Rectal smooth muscle tissue (tissue), 1 donor: ENCODE measurements around the gene FSTL3.

Experiments used
- H3K27ac ChIP-seq: one replicate; pipeline ENCODE4 v1.7.0; 2013; ENCODE audit warnings: low read depth, low read length, inconsistent platforms
- H3K27me3 ChIP-seq: one replicate; pipeline ENCODE4 v1.7.0; 2013; ENCODE audit warnings: low read length; ENCODE audit not compliant: control insufficient read depth, insufficient read depth
- H3K36me3 ChIP-seq: one replicate; pipeline ENCODE4 v1.7.0; 2013; ENCODE audit warnings: low read length; ENCODE audit not compliant: control insufficient read depth, insufficient read depth
- H3K4me1 ChIP-seq: one replicate; pipeline ENCODE4 v1.7.0; 2013; ENCODE audit warnings: low read length; ENCODE audit not compliant: control insufficient read depth, insufficient read depth
- H3K4me3 ChIP-seq: one replicate; pipeline ENCODE4 v1.7.0; 2013; ENCODE audit warnings: low read length
- H3K9ac ChIP-seq: one replicate; pipeline ENCODE4 v1.7.0; 2013; ENCODE audit warnings: low read length

The FSTL3 gene

GRCh38 chr19:647566-648284 is 28.5 kb upstream of the FSTL3 start:
- no peak overlapping the region for H3K4me3 ChIP-seq
- no peak overlapping the region for H3K9ac ChIP-seq
- no peaks in the 10 kb centered on the region for H3K4me1 ChIP-seq
- H3K27me3 ChIP-seq = no peaks in the 10 kb centered on the region
- H3K27ac ChIP-seq = no peak overlapping the region
- H3K36me3 ChIP-seq = peaks cover 19% of the 10 kb centered on the region

DNA sequence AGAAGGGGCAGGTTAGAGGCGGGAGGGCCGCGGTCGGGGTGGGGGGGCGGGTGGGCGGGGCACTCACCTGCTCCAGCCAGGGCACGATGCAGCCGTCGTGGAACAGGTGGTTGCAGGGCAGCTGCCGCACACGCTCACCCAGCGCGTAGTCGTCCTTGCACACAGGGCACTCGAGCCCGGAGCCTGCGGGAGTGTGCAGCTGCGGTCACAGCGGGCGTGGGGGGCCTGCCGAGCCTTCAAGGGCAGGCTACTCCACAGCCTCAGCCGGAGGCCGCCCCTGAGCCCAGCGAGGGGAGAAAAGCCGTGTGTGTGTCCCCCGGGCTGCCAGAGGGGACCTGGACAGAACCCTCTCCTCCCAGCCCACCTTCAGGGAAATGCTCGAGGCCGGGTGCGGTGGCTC is 27.9 kb upstream of the FSTL3 start:
- Histone ChIP-seq H3K36me3 (peaks cover 23% of the 10 kb centered on the region), H3K27ac (no peak overlapping the region), H3K9ac (no peak overlapping the region), H3K4me1 (no peaks in the 10 kb centered on the region), H3K27me3 (no peaks in the 10 kb centered on the region), H3K4me3 (no peak overlapping the region)

DNA sequence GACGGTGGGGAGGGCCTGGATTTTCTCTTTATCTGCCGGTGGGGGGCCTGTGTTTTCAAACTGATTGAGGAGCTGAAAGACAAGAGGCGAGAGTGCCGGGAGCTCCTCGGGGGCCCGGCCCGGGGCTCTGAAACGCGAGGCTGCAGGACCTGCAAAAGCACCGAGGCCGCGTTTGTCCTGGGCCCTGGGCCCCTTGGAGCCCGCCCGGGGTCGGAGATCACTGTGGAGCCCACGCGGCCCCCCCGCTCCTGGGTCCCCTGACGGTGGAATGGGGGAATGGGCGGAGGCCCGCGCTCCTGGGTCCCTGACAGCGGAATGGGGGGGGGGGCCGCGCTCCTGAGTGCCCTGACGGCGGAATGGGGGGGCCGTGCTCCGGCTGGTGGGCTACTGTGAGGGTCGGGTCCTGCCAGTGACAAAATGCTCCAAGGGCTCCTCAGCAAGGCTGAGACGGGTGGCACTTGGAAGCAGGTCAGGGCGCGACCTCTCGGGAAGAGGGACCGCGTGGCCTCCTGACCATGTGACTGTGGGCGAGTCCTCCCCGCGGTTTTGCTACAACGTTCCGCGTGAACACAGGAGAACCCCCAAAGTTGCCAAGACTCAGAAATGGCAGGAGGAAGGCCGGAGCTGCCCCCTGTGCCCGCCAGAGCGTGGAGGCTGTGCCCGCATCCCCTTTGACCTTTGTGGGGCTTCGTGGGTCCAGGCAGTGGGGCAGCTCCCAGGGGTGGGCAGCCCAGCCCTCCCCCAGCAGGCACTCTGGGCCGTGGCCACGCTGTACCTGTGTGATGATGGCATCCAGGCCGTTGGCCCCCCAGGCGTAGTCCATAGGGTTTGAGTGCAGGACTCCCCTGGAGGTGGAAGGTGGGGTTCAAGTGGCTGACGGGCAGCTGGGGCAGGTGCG is 27.0 kb upstream of the FSTL3 start:
- no peak overlapping the region for H3K27ac ChIP-seq
- H3K36me3 ChIP-seq = peaks cover 29% of the 10 kb centered on the region
- no peaks in the 10 kb centered on the region for H3K4me1 ChIP-seq
- H3K4me3 ChIP-seq = no peak overlapping the region
- H3K27me3 ChIP-seq = no peaks in the 10 kb centered on the region
- no peak overlapping the region for H3K9ac ChIP-seq

DNA sequence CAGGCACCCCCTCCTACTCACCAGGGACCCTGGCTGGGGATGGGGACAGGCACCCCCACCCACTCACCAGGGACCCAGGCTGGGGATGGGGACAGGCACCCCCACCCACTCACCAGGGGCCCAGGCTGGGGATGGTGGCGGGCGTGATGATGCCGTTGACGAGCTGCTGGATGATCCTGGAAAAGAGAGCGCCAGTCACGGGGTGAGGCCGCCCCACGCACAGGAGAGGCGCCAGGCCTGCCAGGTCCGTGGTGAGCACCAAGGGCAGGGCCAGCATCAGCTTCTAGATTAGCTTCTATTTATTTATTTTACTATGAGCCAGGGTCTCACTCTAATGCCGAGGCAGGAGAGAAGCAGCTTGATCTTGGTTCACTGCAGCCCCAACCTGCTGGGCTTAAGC is 26.1 kb upstream of the FSTL3 start:
- Histone ChIP-seq H3K9ac (no peak overlapping the region), H3K36me3 (peaks cover 29% of the 10 kb centered on the region), H3K4me1 (no peaks in the 10 kb centered on the region), H3K4me3 (no peak overlapping the region), H3K27me3 (no peaks in the 10 kb centered on the region), H3K27ac (no peak overlapping the region)

GRCh38 chr19:651114-651818 is 24.9 kb upstream of the FSTL3 start:
- peaks cover 29% of the 10 kb centered on the region for H3K36me3 ChIP-seq
- no peaks in the 10 kb centered on the region for H3K27me3 ChIP-seq
- no peaks in the 10 kb centered on the region for H3K4me1 ChIP-seq
- H3K9ac ChIP-seq = no peak overlapping the region
- H3K4me3 ChIP-seq = no peak overlapping the region
- no peak overlapping the region for H3K27ac ChIP-seq

- Histone ChIP-seq H3K4me3 (no peak overlapping the region), H3K36me3 (peaks cover 25% of the 10 kb centered on the region), H3K9ac (no peak overlapping the region), H3K4me1 (no peaks in the 10 kb centered on the region), H3K27me3 (no peaks in the 10 kb centered on the region), H3K27ac (no peak overlapping the region)
These were observed 24.2 kb upstream of the FSTL3 start for GRCh38 chr19:651991-652390.

- Histone ChIP-seq H3K36me3 (peaks cover 22% of the 10 kb centered on the region), H3K4me1 (no peaks in the 10 kb centered on the region), H3K27me3 (no peaks in the 10 kb centered on the region), H3K27ac (no peak overlapping the region), H3K4me3 (no peak overlapping the region), H3K9ac (no peak overlapping the region)
These were observed 23.5 kb upstream of the FSTL3 start for GRCh38 chr19:652467-653389.

DNA sequence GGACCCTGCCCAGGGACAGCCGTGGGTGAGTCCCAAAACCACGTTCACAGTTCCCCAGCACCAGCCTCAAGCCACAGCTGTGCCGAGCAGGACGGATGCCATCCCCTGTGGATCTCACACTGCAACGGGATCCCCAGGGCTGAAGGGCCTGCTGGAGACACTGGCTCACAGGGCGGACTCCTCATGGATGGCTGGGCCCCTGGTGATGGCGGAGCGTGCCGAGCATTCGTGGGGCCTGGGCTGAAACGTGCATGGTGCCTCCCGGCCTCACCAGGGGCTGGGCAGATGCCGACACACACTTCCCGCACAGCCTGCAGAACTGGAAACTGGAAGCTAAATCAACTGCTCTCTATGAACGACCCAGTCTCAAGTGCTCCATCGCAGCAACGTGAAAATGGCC is 22.8 kb upstream of the FSTL3 start:
- no peaks in the 10 kb centered on the region for H3K27me3 ChIP-seq
- no peak overlapping the region for H3K9ac ChIP-seq
- peaks cover 20% of the 10 kb centered on the region for H3K36me3 ChIP-seq
- no peak overlapping the region for H3K4me3 ChIP-seq
- H3K4me1 ChIP-seq = no peaks in the 10 kb centered on the region
- no peak overlapping the region for H3K27ac ChIP-seq

DNA sequence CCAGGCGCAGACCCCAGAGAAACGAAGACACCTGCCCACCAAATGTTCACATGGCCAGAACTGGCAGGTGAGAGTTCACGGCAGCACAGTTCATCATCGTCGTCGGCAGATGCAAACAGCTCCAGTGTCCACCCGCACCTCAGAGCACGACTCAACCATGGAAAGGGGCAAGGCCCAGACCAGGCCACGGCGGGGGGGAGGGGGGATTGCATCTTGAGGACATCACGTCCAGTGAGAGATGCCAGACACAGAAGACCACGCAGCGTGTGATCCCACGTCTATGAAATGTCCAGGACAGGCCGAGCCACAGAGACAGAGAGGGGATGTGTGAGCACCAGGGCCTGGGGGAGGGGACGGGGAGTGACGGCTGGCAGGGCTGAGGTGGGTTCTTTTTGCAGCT is 20.5 kb upstream of the FSTL3 start:
- no peak overlapping the region for H3K9ac ChIP-seq
- H3K27me3 ChIP-seq = no peaks in the 10 kb centered on the region
- peaks cover 15% of the 10 kb centered on the region for H3K36me3 ChIP-seq
- no peak overlapping the region for H3K27ac ChIP-seq
- no peaks in the 10 kb centered on the region for H3K4me1 ChIP-seq
- no peak overlapping the region for H3K4me3 ChIP-seq

DNA sequence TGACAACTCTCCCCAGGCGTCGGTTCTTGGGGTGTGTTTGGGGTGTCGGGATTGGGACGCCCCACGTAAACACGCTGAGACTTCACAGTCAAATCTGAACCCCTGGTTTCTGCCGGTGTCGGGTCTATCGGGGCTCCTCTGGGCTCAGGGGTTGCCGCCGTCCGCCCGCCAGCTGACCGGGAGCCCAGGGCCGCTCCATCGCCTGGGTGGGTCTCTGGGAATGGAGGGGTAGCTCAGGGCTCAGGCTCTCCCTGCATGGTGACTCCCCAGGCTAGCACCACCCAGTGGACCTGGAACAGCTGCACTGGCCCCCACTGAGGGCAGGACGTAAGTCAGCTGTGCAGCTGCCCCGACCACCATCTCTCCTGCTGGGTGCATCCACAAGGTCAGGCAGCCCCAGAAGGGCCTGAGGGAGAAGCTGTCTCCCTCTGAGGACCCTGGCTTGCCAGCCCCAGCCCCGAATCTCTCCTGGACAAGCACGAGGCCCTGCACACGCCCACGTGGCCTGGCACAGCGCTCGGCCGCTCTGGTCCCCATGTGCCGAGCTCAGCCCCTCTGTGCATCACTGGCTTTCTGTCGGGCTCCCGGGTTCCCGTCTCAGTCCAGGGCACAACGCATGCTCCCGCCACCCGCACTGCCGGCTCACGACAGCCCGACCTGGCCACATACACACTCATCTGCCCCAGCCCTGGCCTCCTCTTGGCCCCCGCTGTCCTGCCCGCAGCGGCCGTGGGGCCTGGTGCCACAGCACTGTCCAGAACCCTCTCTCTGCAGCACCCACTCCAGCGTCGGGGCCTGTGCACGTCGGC is 19.2 kb upstream of the FSTL3 start:
- no peak overlapping the region for H3K4me3 ChIP-seq
- no peak overlapping the region for H3K9ac ChIP-seq
- H3K4me1 ChIP-seq = peaks cover 5% of the 10 kb centered on the region
- H3K36me3 ChIP-seq = peaks cover 10% of the 10 kb centered on the region
- no peak overlapping the region for H3K27ac ChIP-seq
- H3K27me3 ChIP-seq = no peaks in the 10 kb centered on the region

- H3K27ac ChIP-seq = no peak overlapping the region
- peaks cover 5% of the 10 kb centered on the region for H3K4me1 ChIP-seq
- no peak overlapping the region for H3K9ac ChIP-seq
- H3K4me3 ChIP-seq = no peak overlapping the region
- no peaks in the 10 kb centered on the region for H3K27me3 ChIP-seq
- H3K36me3 ChIP-seq = peaks cover 10% of the 10 kb centered on the region
These were observed 18.6 kb upstream of the FSTL3 start for GRCh38 chr19:657611-658010.
